AG09319 (cell line): ENCODE measurements around the gene CDH20.

Source experiments
- DNase-seq: peaks from one replicate; pipeline ENCODE4 v3.0.0-alpha.2; 2010; ENCODE audit warnings: low read depth; ENCODE audit errors: extremely low read depth
- TF ChIP-seq, protein P1 (sequence below): IDR thresholded peaks from 2 replicates; pipeline ENCODE4 v1.5.1; 2011; ENCODE audit warnings: low read depth, mild to moderate bottlenecking, inconsistent platforms, low read length, moderate library complexity

The CDH20 gene

DNA sequence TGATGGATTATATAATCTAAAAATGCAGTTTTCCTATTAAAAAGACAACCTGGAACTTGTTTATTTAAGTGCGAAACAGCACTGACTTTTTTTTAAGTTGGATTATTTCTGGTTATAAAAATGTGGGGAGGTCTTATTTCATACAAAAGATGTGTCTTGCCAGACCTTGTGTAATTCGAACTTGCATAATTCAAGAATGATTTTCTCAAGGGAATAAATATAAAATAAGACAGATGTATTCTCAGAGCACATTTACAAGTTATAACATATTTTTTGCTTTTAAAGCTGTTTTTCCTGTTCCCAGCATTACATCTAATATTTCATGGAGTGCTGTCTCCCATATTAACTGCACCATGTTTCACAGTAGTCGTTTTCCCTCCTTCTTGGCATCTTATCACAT, 263.1 kb downstream of the CDH20 start:
- TF ChIP-seq, protein P1, sequence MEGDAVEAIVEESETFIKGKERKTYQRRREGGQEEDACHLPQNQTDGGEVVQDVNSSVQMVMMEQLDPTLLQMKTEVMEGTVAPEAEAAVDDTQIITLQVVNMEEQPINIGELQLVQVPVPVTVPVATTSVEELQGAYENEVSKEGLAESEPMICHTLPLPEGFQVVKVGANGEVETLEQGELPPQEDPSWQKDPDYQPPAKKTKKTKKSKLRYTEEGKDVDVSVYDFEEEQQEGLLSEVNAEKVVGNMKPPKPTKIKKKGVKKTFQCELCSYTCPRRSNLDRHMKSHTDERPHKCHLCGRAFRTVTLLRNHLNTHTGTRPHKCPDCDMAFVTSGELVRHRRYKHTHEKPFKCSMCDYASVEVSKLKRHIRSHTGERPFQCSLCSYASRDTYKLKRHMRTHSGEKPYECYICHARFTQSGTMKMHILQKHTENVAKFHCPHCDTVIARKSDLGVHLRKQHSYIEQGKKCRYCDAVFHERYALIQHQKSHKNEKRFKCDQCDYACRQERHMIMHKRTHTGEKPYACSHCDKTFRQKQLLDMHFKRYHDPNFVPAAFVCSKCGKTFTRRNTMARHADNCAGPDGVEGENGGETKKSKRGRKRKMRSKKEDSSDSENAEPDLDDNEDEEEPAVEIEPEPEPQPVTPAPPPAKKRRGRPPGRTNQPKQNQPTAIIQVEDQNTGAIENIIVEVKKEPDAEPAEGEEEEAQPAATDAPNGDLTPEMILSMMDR, result no peak
- no peak for DNase-seq

DNA sequence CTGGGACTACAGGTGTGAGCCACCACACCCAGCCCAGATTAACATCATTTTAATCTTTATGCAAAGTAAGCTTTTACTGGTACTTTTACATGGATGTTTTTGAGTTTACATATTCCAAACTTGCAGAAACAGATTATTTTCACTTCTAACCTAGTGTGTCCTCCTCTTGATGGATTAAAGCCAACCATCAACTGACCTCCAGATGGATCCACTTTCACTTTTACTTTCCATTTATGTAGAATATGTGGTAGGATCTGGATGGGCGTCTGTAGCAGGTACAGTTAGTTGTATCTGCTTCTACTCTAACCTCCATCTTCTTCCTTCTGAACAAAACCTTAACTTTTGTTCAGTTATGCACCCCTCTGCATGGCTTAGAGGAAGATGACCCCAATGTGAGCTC, 264.1 kb downstream of the CDH20 start:
- DNase-seq, result no peak
- TF ChIP-seq, protein P1, result no peak

DNA sequence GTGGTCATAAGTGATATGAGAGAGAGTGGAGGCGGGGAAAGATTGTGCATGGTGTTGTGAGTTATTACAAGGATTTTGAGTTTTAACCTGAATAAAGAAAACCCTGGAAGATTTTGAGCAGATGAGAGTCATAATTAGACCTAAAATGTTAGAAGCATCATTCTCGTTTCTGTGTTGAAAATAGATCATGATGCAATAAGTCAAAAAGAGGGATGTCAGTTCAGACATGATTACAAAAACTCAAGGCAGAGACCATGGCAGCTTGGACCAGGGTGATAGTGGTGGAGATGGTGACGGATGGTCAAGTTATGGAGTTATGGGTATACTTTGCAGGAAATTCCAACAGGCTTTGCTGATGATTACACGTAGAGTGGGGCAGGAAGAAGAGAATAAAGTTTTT, 267.2 kb downstream of the CDH20 start:
- TF ChIP-seq, protein P1, result no peak
- DNase-seq, result no peak

DNA sequence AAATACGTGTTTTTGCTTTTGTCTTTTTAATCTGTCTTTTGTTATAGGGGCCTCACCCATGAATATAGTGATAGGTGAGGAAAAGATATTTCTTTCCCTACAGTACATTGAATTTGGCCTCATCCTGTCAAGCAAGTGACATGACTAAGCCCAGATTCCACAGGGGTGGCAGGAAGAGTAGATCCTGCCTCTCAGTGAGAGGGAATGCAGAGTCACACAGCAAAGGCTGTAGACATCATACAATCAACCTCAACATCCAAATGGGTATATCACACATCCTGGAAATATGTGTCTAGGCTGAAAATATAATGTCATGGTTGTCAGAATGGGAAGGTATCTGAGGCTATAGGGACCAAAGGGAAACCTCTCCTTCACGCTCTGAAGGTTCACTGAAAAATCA, 269.6 kb downstream of the CDH20 start:
- TF ChIP-seq, protein P1, result no peak
- DNase-seq, result no peak
